Brain microvascular endothelial cell (primary cell): ENCODE data around the gene PRPF19.

Source experiments
- DNase-seq: peaks from one replicate; pipeline ENCODE4 v3.0.0-alpha.2; 2020
- H3K27ac ChIP-seq: fragments of 250-450 bp; sonication (Bioruptor Pico); 2 replicates; pipeline ENCODE4 v1.5.1; 2020; ENCODE audit warnings: mild to moderate bottlenecking, moderate library complexity
- H3K27me3 ChIP-seq: fragments of 250-450 bp; sonication (Bioruptor Pico); replicated peaks from 2 replicates; pipeline ENCODE4 v1.5.1; 2020; ENCODE audit warnings: mild to moderate bottlenecking
- H3K36me3 ChIP-seq: fragments of 250-450 bp; sonication (Bioruptor Pico); replicated peaks from 2 replicates; pipeline ENCODE4 v1.5.1; 2020; ENCODE audit warnings: mild to moderate bottlenecking
- H3K4me3 ChIP-seq: 2 replicates; pipeline ENCODE4 v1.5.1; 2011; ENCODE audit warnings: low read depth, mild to moderate bottlenecking, control low read depth, low read length, moderate library complexity
- CTCF ChIP-seq: IDR thresholded peaks from 2 replicates; pipeline ENCODE4 v1.5.1; 2011; ENCODE audit warnings: low read depth, mild to moderate bottlenecking, moderate library complexity, low read length, control low read depth, inconsistent platforms; ENCODE audit errors: missing control alignments
- in situ Hi-C: cut with HindIII; loops from 2 replicates; pipeline ENCODE4 v1.10.0; 2017; ENCODE audit warnings: low sequenced_read_pairs, low pct_ligation_motif_present

The PRPF19 gene

DNA sequence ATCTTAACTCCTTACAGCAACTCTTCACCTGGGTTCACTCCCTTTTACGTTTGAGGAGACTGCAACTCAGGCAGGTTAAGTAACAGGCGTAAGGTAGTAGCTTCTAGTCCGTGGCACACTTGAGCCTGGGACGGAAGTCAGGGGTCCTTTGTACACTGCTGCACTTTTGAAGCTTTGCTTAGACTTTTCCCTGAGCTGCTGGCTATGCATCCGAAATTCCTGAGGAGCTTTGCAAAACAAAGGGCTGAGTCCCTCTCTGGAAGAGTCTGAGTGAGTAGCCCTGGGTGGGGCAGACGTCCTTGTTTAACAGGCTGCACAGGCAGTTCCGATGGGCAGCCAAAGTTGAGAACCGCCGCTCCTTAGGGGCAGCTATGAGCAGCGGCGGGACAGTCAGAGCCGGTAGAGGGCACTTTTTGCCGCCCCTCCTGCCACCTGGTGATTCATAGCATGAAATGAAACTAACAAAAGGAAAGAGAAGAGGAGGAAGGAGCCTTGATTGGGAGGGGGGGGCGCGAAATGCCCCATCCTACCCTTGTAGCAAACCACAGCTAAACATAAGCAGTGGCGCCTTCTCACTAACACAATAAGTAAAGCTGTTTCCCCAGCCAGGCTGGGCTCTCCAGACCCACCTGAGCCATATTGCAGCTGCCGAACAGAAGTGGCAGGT lies 9.0 kb upstream of the PRPF19 start:
- Histone ChIP-seq H3K27me3 (no peaks in the 10 kb centered on the region), H3K27ac (peak overlapping the region; percentile 2), H3K36me3 (peaks cover 7% of the 10 kb centered on the region), H3K4me3 (peak overlapping the region; percentile 79)
- peak; percentile 56 for TF ChIP-seq CTCF
- in situ Hi-C loops = no loop called here
- DNase-seq = peak; percentile 36

- Histone ChIP-seq H3K4me3 (peak overlapping the region; percentile 79), H3K36me3 (peaks cover under 1% of the 10 kb centered on the region), H3K27ac (peak overlapping the region; percentile 95), H3K27me3 (no peaks in the 10 kb centered on the region)
- in situ Hi-C loops = no loop called here
- no peak for TF ChIP-seq CTCF
- no peak for DNase-seq
These were observed 8.4 kb upstream of the PRPF19 start for GRCh38 chr11:60914633-60915247.

DNA sequence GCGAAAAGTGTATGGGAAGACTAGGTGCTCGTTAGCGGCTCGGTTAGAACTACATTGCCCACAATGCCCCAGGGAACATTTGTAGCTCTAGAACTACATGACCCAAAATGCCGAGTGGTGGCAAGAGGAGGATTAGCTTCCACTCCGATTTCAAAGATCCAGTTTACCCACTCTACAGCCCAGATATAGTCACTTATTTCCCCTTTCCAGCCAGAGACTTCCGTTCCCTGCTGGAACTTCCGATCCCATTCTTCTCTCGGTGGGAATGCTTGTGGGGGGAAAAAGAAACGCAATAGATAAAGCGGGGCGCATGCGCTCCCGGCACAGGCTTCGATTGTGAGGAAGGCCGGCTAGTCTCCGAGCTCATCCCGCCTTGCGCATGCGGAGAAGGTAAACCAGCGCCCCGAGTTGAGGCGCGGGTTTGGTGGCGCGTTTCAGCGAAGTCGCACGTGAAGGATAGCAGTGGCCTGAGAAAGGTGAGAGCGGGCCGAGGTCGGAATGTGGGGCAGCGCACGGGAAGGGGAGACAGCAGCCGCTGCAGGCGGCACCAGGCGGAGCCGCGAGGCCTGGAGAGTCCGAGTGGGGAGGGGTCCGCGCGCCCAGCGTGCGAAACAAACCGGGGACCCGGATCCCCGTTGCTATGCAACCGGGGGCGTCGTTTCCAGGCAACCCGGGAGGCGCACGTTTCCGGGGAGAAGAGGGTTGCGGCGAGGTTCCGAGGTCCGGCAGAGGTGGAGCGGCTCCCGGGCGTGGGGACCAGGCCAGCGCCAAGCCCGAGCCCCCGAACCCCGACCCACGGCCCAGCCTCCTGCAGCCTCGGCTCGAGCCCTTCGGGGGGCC lies 7.6 kb upstream of the PRPF19 start, which contains the start of gene TMEM109:
TSS of gene TMEM109 (plus strand) at position 366 of the 840 bp plus-strand sequence. CDS start 5,536 bp downstream, outside the sequence.
- no peak for TF ChIP-seq CTCF
- peak; percentile 83 for DNase-seq
- H3K27ac ChIP-seq = peak within 1 kb of the TSS; percentile 95
- in situ Hi-C loops = no loop called here
- no peaks in the 10 kb centered on the region for H3K27me3 ChIP-seq
- H3K36me3 ChIP-seq = no peaks in the 10 kb centered on the region
- H3K4me3 ChIP-seq = peak within 1 kb of the TSS; percentile 79

- DNase-seq = no peak
- TF ChIP-seq CTCF = no peak
- H3K27me3 ChIP-seq = no peaks in the 10 kb centered on the region
- peak overlapping the region; percentile 79 for H3K4me3 ChIP-seq
- no peaks in the 10 kb centered on the region for H3K36me3 ChIP-seq
- in situ Hi-C loops = no loop called here
- peak overlapping the region; percentile 95 for H3K27ac ChIP-seq
These were observed 6.6 kb upstream of the PRPF19 start for GRCh38 chr11:60912851-60913528.

- DNase-seq = no peak
- in situ Hi-C loops = no loop called here
These were observed 6.0 kb upstream of the PRPF19 start for GRCh38 chr11:60912223-60912850.

More at GRCh38 chr11:60912223-60912850, 6.0 kb upstream of the PRPF19 start:
- Histone ChIP-seq H3K36me3 (no peaks in the 10 kb centered on the region), H3K27ac (no peak overlapping the region), H3K4me3 (peak overlapping the region; percentile 22), H3K27me3 (no peaks in the 10 kb centered on the region)
- no peak for TF ChIP-seq CTCF
